ENCODE results near the gene GLIS1.

Gene GLIS1

GRCh38 chr1:53601867-53602775 is 136.8 kb downstream of the GLIS1 start:
- Mint-ChIP-seq H3K9me3 (no peaks in the 10 kb centered on the region), H3K4me3 (no peak overlapping the region), H3K4me1 (peaks cover 0 to 1% of the 10 kb centered on the region in 2 donors), H3K36me3 (no peaks in the 10 kb centered on the region), H3K27ac (no peak overlapping the region), H3K27me3 (no peaks in the 10 kb centered on the region)
- ATAC-seq (replicated peaks) = no peak
- no peak for DNase-seq

GRCh38 chr1:53601031-53601745 is 137.8 kb downstream of the GLIS1 start:
- no peak overlapping the region for H3K4me3 Mint-ChIP-seq
- H3K36me3 Mint-ChIP-seq = no peaks in the 10 kb centered on the region
- DNase-seq = no peak
- H3K27ac Mint-ChIP-seq = no peak overlapping the region
- no peaks in the 10 kb centered on the region for H3K27me3 Mint-ChIP-seq
- no peak for ATAC-seq (replicated peaks)
- no peaks in the 10 kb centered on the region for H3K9me3 Mint-ChIP-seq
- peaks cover 0 to 1% of the 10 kb centered on the region in 2 donors for H3K4me1 Mint-ChIP-seq

DNA sequence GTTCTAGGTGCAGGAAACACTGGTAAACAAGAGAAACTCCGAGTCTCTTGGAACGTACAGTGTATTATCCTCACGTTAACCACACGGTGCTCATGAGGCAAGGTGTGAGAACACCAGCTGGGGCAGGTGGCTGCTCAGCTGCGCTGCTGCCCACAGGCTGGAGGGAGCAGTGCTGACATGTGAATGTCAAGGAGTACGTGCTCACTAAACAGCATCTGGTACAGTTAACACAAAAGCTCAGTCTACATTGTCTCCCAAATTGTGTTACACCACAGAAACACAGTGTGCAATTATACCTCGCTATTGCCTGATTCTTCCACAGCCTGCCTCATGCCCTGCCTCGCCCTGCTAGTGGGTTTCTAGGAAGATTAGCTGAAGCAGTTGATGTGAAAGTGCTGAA is 138.4 kb downstream of the GLIS1 start:
- H3K27me3 Mint-ChIP-seq = no peaks in the 10 kb centered on the region
- H3K27ac Mint-ChIP-seq = no peak overlapping the region
- no peak for DNase-seq
- peaks cover 0 to 1% of the 10 kb centered on the region in 2 donors for H3K4me1 Mint-ChIP-seq
- H3K9me3 Mint-ChIP-seq = no peaks in the 10 kb centered on the region
- no peak for ATAC-seq (replicated peaks)
- no peaks in the 10 kb centered on the region for H3K36me3 Mint-ChIP-seq
- no peak overlapping the region for H3K4me3 Mint-ChIP-seq

DNA sequence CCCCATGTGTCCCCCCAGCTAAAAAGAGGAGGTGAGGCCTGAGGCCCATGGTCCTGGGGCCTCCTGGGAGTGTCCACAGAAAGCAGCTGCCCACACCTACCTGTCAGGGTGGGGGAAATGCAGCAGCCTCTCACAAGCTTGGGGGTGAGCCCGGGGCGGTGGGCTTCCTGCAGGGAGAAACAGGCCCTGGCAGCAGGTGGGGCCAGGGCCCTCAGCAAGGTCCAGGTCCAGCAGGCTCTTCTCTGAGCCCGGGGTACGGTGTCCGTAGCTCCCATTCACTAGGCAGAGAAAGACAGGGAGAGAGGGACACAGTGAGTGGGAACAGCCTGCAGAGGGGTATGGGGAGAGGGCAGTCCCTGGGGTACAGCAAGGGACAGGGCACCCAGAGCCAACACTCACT is 139.0 kb downstream of the GLIS1 start:
- DNase-seq (no peak), ATAC-seq (replicated peaks) (no peak)
- Mint-ChIP-seq H3K27me3 (peaks cover 0 to 1% of the 10 kb centered on the region in 2 donors), H3K36me3 (no peaks in the 10 kb centered on the region), H3K4me1 (no peaks in the 10 kb centered on the region), H3K4me3 (no peak overlapping the region), H3K27ac (no peak overlapping the region), H3K9me3 (no peaks in the 10 kb centered on the region)

DNA sequence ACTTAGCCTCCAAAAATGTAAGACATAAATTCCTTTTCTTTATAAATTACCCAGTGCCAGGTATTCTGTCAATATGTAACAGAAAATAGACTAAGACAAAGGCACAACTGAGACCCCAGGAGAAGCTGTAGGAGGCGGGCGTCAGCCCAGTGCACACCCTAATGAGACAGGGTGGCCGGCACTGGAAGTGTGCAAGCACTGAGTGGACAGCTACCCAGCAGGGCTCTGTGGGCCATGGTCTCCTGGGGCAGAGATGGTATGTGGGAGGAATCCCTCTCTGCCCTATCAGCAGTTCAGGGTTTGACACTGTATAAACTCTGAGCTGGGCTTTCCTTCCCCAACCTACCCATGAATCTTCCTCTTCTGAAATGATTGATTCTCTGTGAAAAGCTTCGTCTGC is 139.5 kb downstream of the GLIS1 start:
- H3K27me3 Mint-ChIP-seq = peaks cover 0 to 5% of the 10 kb centered on the region in 2 donors
- H3K27ac Mint-ChIP-seq = no peak overlapping the region

GRCh38 chr1:53598966-53599365 is 140.0 kb downstream of the GLIS1 start:
- H3K36me3 Mint-ChIP-seq = no peaks in the 10 kb centered on the region
- DNase-seq (no peak), ATAC-seq (replicated peaks) (no peak)
- H3K4me3 Mint-ChIP-seq = no peak overlapping the region
- no peaks in the 10 kb centered on the region for H3K9me3 Mint-ChIP-seq
- H3K4me1 Mint-ChIP-seq = no peaks in the 10 kb centered on the region
- H3K27me3 Mint-ChIP-seq = peaks cover 0 to 5% of the 10 kb centered on the region in 2 donors
- no peak overlapping the region for H3K27ac Mint-ChIP-seq

More for the DNA sequence above, 139.5 kb downstream of the GLIS1 start:
- ATAC-seq (replicated peaks) = no peak
- no peak for DNase-seq
- Mint-ChIP-seq H3K9me3 (no peaks in the 10 kb centered on the region), H3K36me3 (no peaks in the 10 kb centered on the region), H3K4me3 (no peak overlapping the region), H3K4me1 (no peaks in the 10 kb centered on the region)

- Mint-ChIP-seq H3K4me3 (no peak overlapping the region), H3K36me3 (no peaks in the 10 kb centered on the region), H3K4me1 (no peaks in the 10 kb centered on the region), H3K27ac (no peak overlapping the region), H3K9me3 (no peaks in the 10 kb centered on the region), H3K27me3 (peaks cover 0 to 5% of the 10 kb centered on the region in 2 donors)
- no peak for DNase-seq
- no peak for ATAC-seq (replicated peaks)
These were observed 143.1 kb downstream of the GLIS1 start for GRCh38 chr1:53595906-53596305.

- DNase-seq (no peak), ATAC-seq (replicated peaks) (no peak)
- no peak overlapping the region for H3K4me3 Mint-ChIP-seq
- H3K9me3 Mint-ChIP-seq = no peaks in the 10 kb centered on the region
- no peak overlapping the region for H3K27ac Mint-ChIP-seq
- no peaks in the 10 kb centered on the region for H3K4me1 Mint-ChIP-seq
- H3K27me3 Mint-ChIP-seq = peaks cover 0 to 5% of the 10 kb centered on the region in 2 donors
- H3K36me3 Mint-ChIP-seq = no peaks in the 10 kb centered on the region
These were observed 144.4 kb downstream of the GLIS1 start for GRCh38 chr1:53594391-53595180.

- Mint-ChIP-seq H3K36me3 (no peaks in the 10 kb centered on the region), H3K27me3 (peaks cover 0 to 5% of the 10 kb centered on the region in 2 donors), H3K4me3 (no peak overlapping the region), H3K9me3 (no peaks in the 10 kb centered on the region), H3K4me1 (no peaks in the 10 kb centered on the region), H3K27ac (no peak overlapping the region)
- no peak for DNase-seq
- ATAC-seq (replicated peaks) = no peak
These were observed 145.1 kb downstream of the GLIS1 start for GRCh38 chr1:53593758-53594380.

- H3K27ac Mint-ChIP-seq = no peak overlapping the region
- ATAC-seq (replicated peaks) (no peak), DNase-seq (no peak)
- peaks cover 0 to 5% of the 10 kb centered on the region in 2 donors for H3K27me3 Mint-ChIP-seq
- H3K4me3 Mint-ChIP-seq = no peak overlapping the region
- H3K36me3 Mint-ChIP-seq = no peaks in the 10 kb centered on the region
- no peaks in the 10 kb centered on the region for H3K9me3 Mint-ChIP-seq
- no peaks in the 10 kb centered on the region for H3K4me1 Mint-ChIP-seq
These were observed 145.8 kb downstream of the GLIS1 start for GRCh38 chr1:53592985-53593757.

- H3K27me3 Mint-ChIP-seq = peaks cover 0 to 5% of the 10 kb centered on the region in 2 donors
These were observed 146.4 kb downstream of the GLIS1 start for GRCh38 chr1:53592521-53592982.

DNA sequence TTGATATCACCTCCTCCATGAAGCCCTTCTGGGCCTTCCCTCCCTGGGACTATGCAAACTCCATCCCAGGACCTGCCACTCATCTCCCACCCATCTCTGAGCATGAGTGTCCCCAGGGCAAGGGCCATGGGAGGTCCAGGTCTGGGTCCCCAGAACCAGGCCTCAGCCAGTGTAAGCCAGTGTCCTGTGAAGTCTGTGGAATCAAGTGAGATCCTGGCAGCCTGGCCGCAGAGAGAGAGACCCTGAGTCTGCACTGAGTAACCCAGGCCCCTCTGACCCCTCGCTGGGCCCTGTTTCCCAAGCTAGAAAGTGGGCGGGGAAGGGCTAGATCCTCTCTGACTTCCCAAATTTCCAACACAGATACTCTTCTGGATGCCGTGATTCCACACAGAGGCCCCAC is 147.0 kb downstream of the GLIS1 start:
- no peaks in the 10 kb centered on the region for H3K36me3 Mint-ChIP-seq
- no peak overlapping the region for H3K4me3 Mint-ChIP-seq
- DNase-seq (no peak), ATAC-seq (replicated peaks) (no peak)
- H3K27me3 Mint-ChIP-seq = peaks cover 0 to 5% of the 10 kb centered on the region in 2 donors
- no peaks in the 10 kb centered on the region for H3K4me1 Mint-ChIP-seq
- H3K9me3 Mint-ChIP-seq = no peaks in the 10 kb centered on the region
- H3K27ac Mint-ChIP-seq = no peak overlapping the region

More at GRCh38 chr1:53592521-53592982, 146.4 kb downstream of the GLIS1 start:
- ATAC-seq (replicated peaks) = no peak
- DNase-seq = no peak
- Mint-ChIP-seq H3K4me1 (no peaks in the 10 kb centered on the region), H3K27ac (no peak overlapping the region), H3K9me3 (no peaks in the 10 kb centered on the region), H3K36me3 (no peaks in the 10 kb centered on the region), H3K4me3 (no peak overlapping the region)

Measured in stimulated activated naive B cell treated with anti-CD40 and anti-IgM and Interleukin-4, amounts not matched to agents 10 μg/mL and 1 μg/mL and 100 μg/mL, for 72 hours (primary cell).